ENCODE data around the gene CLRN1.

- no peak for TF ChIP-seq CTCF (IDR thresholded peaks at IDR 0.05)
- no peak for TF ChIP-seq POLR2A (IDR thresholded peaks at IDR 0.05)
These were observed 70.7 kb downstream of the CLRN1 start for GRCh38 chr3:150901793-150902192.
